Measurements from ENCODE around the gene EDEM1.

EDEM1 gene

GRCh38 chr3:5197022-5197421 lies 9.5 kb downstream of the EDEM1 start:
- H3K9me3 ChIP-seq (ENCODE audit: control insufficient read depth, low read length): no peaks in the 10 kb centered on the region
- H3K27me3 ChIP-seq (ENCODE audit: control insufficient read depth, insufficient read depth, low read length): no peaks in the 10 kb centered on the region
- no peak overlapping the region for H3K27ac ChIP-seq
- H3K4me3 ChIP-seq (ENCODE audit: low read depth, low read length): no peak overlapping the region
- H3K9ac ChIP-seq: no peak overlapping the region
- H3K4me1 ChIP-seq: peaks cover 13% of the 10 kb centered on the region
- no peak overlapping the region for H3K4me2 ChIP-seq (ENCODE audit: low read length)
- TF ChIP-seq CTCF (IDR thresholded peaks at IDR 0.05): no peak
- peaks cover 28% of the 10 kb centered on the region for H3K79me2 ChIP-seq
- H2AFZ ChIP-seq: no peak overlapping the region
- H3K36me3 ChIP-seq (ENCODE audit: control insufficient read depth, insufficient read depth, low read length): no peaks in the 10 kb centered on the region

- no peaks in the 10 kb centered on the region for H3K36me3 ChIP-seq (ENCODE audit: control insufficient read depth, insufficient read depth, low read length)
- H3K4me1 ChIP-seq: peaks cover 11% of the 10 kb centered on the region
- H3K4me3 ChIP-seq (ENCODE audit: low read depth, low read length): no peak overlapping the region
- H3K27ac ChIP-seq: no peak overlapping the region
- peaks cover 30% of the 10 kb centered on the region for H3K79me2 ChIP-seq
- TF ChIP-seq CTCF (IDR thresholded peaks at IDR 0.05): no peak
- no peaks in the 10 kb centered on the region for H3K9me3 ChIP-seq (ENCODE audit: control insufficient read depth, low read length)
- no peak overlapping the region for H3K4me2 ChIP-seq (ENCODE audit: low read length)
- no peak overlapping the region for H2AFZ ChIP-seq
- no peak overlapping the region for H3K9ac ChIP-seq
- no peaks in the 10 kb centered on the region for H3K27me3 ChIP-seq (ENCODE audit: control insufficient read depth, insufficient read depth, low read length)
These were observed 10.2 kb downstream of the EDEM1 start for GRCh38 chr3:5197470-5198312.

- Histone ChIP-seq H3K27ac (no peak overlapping the region), H3K9me3 (ENCODE audit: control insufficient read depth, low read length) (no peaks in the 10 kb centered on the region), H3K4me1 (peaks cover 11% of the 10 kb centered on the region), H3K27me3 (ENCODE audit: control insufficient read depth, insufficient read depth, low read length) (no peaks in the 10 kb centered on the region), H3K4me2 (ENCODE audit: low read length) (no peak overlapping the region), H3K4me3 (ENCODE audit: low read depth, low read length) (no peak overlapping the region), H3K36me3 (ENCODE audit: control insufficient read depth, insufficient read depth, low read length) (no peaks in the 10 kb centered on the region), H2AFZ (no peak overlapping the region), H3K9ac (no peak overlapping the region), H3K79me2 (peaks cover 26% of the 10 kb centered on the region)
- no peak for TF ChIP-seq CTCF (IDR thresholded peaks at IDR 0.05)
These were observed 10.8 kb downstream of the EDEM1 start for GRCh38 chr3:5198313-5198677.

GRCh38 chr3:5198986-5199731 lies 11.7 kb downstream of the EDEM1 start:
- Histone ChIP-seq H3K27ac (no peak overlapping the region), H3K4me1 (peaks cover 11% of the 10 kb centered on the region), H2AFZ (no peak overlapping the region), H3K9me3 (ENCODE audit: control insufficient read depth, low read length) (no peaks in the 10 kb centered on the region), H3K79me2 (peaks cover 21% of the 10 kb centered on the region), H3K27me3 (ENCODE audit: control insufficient read depth, insufficient read depth, low read length) (no peaks in the 10 kb centered on the region), H3K36me3 (ENCODE audit: control insufficient read depth, insufficient read depth, low read length) (no peaks in the 10 kb centered on the region), H3K4me3 (ENCODE audit: low read depth, low read length) (no peak overlapping the region), H3K9ac (no peak overlapping the region), H3K4me2 (ENCODE audit: low read length) (no peak overlapping the region)
- no peak for TF ChIP-seq CTCF (IDR thresholded peaks at IDR 0.05)

Data from parathyroid adenoma (tissue), 2 donors.